SW480 (cell line): Measurements from ENCODE around the gene PRDM15.
A peak's percentile ranks its signal among the peaks of the same experiment; 100 is the strongest.

ENCODE experiments used
- DNase-seq: peaks from one replicate; pipeline ENCODE4 v3.0.0-alpha.2; 2016; ENCODE audit warnings: low spot score

PRDM15 gene

DNA sequence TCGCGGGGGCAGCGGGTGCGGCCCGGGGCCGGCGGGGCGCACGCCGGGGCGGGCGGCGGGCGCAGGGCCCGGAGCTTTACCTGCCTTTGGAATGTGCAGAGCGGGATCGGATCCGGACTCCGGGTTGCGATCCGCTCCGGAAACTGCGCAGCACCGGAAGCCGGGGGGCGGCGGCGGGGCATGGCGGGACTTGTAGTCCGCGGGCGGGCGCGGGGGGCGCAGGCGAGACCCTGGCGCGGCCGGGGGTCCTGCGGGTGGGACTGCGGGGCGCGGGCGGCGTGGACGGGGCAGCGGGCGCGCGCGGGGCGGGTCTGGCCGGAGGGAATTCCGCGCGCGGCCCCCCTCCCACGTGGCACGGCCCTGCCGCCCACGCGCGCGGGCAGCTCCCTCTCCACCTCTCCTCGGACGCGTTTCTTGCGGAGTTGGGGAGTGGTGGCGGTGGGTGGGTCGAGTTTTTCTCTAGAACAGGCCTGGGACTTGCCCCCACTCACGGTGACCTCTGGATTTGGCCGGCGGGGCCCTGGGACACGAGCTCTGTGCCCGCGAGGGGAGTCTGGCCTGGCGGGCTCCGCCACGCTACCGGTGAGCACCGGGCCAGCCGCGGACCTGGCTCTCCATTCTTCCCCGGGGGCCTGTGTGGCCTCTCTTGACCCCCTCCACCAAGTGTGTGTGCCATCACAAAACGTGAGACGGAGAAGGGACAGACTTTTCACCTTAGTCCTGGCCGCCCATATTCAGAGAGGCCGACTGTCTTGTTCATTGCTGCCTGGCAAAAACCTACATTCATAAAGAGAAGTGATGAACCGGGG lies at the start of gene PRDM15:
Gene PRDM15 (minus strand): TSS at position 155 of the 809 bp plus-strand sequence. CDS start 18,981 bp downstream, outside the sequence.
- DNase-seq: peak; percentile 78

GRCh38 chr21:41928621-41929220 lies 49.6 kb upstream of the PRDM15 start:
- no peak for DNase-seq

- no peak for DNase-seq
These were observed 48.7 kb upstream of the PRDM15 start for GRCh38 chr21:41927727-41928409.

GRCh38 chr21:41926807-41927171 lies 47.6 kb upstream of the PRDM15 start:
- no peak for DNase-seq

- peak; percentile 22 for DNase-seq
These were observed 47.1 kb upstream of the PRDM15 start for GRCh38 chr21:41926117-41926806.

DNA sequence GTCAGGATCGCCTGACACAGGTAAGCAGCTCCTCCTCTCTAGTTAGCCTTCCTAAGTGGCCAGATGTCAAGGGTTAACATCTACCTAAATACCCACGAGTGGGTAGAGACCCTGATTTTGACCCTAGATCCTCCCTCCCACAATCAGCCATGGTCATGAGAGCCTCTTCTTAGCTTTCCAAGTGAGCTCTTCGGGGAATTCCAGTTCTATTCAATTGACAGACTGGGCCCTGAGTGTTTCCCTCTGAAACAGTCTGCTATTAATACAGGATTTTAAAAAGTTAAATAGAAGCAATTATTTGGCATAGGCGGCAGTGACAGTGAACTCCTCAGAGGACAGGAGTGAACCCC lies 46.6 kb upstream of the PRDM15 start:
- no peak for DNase-seq

DNA sequence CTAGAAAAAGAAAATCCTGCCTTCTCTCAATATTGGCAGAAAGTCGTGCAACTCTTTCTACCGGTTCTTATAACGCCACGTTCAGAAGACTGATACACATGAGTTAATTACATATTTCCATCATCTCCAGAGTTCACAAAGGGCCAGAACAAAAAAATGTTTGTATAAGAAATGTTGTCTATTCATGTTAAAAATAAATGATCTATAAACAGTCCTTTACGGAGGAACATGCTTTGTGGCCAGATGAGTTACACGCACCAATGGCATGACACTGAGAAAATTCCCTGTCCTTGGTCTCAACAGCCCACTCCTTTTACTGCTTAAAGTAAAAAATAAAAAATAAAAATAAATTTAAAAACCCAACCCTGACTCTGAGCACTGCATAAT lies 45.2 kb upstream of the PRDM15 start:
- no peak for DNase-seq

- no peak for DNase-seq
These were observed 44.7 kb upstream of the PRDM15 start for GRCh38 chr21:41923631-41924367.

- DNase-seq: no peak
These were observed 44.0 kb upstream of the PRDM15 start for GRCh38 chr21:41923186-41923585.

DNA sequence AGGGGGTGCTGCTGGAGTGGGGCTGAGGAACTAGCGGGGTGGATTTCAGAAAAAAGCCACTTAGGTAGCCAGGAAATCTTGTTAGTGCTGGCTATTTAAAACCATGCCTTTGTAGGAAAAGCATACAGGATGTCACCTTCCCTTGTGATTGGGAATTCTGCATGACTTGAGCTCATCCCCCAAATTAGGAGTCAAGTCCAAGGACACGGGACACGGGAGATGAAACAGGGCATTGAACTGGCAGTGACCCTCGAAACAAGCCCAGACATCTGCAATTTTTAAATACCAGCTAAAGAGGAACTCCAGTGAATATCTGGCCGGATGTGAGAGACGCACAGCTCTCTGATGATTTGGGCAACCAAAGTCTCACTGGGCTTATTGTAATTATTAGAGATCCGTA lies 41.9 kb upstream of the PRDM15 start:
- DNase-seq: no peak

DNA sequence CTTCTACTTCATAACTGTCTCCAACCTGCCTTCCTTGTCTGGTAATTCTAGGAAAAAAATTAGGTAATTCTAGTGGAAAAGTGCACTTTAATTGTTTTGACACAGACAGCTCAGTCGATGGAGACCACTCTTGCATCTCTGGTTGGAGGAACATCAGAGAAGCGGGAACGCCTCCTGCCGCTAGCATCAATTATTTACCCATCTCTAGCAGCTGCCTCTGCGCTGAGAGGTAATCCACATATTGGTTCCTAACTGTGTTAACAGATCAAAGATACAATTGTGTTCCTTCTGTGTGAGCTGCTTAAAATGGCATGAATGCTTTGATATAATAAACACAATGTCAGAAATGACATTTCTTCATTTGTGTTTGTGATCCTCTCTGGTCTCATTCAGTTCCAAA lies 41.3 kb upstream of the PRDM15 start:
- no peak for DNase-seq

- no peak for DNase-seq
These were observed 40.7 kb upstream of the PRDM15 start for GRCh38 chr21:41919666-41920398.

GRCh38 chr21:41918561-41919358 lies 39.6 kb upstream of the PRDM15 start:
- no peak for DNase-seq

DNA sequence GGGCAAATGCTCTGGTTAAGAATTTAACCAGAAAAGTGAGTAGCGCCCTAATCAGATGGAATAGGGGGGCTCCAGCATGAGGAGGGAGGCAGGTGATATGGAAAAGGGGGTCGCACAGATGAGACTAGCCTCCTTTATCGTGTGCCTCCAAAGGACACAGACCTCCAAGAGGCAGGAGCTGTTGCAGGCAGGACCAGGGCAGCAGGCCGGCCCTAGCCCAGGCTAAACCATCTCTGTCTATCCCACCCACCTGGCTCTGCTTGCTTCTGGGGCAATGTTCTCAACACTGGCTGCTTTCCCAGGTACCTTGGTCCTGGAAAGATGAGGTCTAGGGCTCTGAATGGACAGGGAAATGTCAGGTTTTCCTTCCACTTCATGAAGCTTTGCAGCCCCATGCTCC lies 38.4 kb upstream of the PRDM15 start:
- no peak for DNase-seq

GRCh38 chr21:41916888-41917433 lies 37.8 kb upstream of the PRDM15 start:
- no peak for DNase-seq

DNA sequence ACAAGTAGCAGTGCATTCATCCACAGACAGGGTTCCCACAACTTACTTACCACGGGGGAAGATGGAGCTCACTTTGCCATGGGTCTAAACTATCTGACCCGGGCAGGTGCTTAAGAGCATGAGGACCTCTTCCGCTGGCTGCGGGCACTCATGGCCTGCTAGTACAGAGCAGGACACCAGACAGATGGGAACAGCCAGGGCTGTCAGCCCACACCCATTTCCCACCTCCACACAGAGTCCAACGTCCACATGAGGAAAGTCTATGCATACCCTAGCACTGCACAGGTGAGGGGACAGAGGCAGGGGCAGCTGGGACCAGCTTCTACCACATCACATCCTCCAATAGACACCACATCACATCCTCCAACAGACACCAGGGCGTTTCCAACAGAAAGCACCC lies 35.8 kb upstream of the PRDM15 start:
- DNase-seq: no peak

GRCh38 chr21:41914358-41914757 lies 35.2 kb upstream of the PRDM15 start:
- no peak for DNase-seq

GRCh38 chr21:41913230-41913629 lies 34.1 kb upstream of the PRDM15 start:
- no peak for DNase-seq

- no peak for DNase-seq
These were observed 29.7 kb upstream of the PRDM15 start for GRCh38 chr21:41908829-41909228.
